SJSA1 (cell line): Measurements from ENCODE around the gene FBXO11. TPM values are rescaled to one million over a fixed set of nuclear protein-coding genes. Genes with fewer than 3 reads are reported as not detected.
A peak's percentile ranks its signal among the peaks of the same experiment; 100 is the strongest.

Source experiments
- DNase-seq, 2 experiments: peaks; one replicate each; pipeline ENCODE4 v3.0.0-alpha.2; 2015 to 2020; ENCODE audit warnings: low spot score in 2 of 2, low read depth in 1 of 2
- H3K27ac ChIP-seq: fragments of 250-450 bp; sonication (Bioruptor Pico); 2 replicates; pipeline ENCODE4 v1.5.1; 2020; ENCODE audit warnings: mild to moderate bottlenecking, moderate library complexity
- H3K27me3 ChIP-seq: fragments of 250-450 bp; sonication (Bioruptor Pico); replicated peaks from 2 replicates; pipeline ENCODE4 v1.5.1; 2020; ENCODE audit warnings: mild to moderate bottlenecking, moderate library complexity
- H3K36me3 ChIP-seq: fragments of 250-450 bp; sonication (Bioruptor Pico); 2 replicates; pipeline ENCODE4 v1.5.1; 2020; ENCODE audit warnings: mild to moderate bottlenecking
- H3K4me1 ChIP-seq: fragments of 250-450 bp; sonication (Bioruptor Pico); replicated peaks from 2 replicates; pipeline ENCODE4 v1.6.1; 2021; ENCODE audit warnings: mild to moderate bottlenecking
- H3K4me3 ChIP-seq: fragments of 250-450 bp; sonication (Bioruptor Pico); 2 replicates; pipeline ENCODE4 v1.5.1; 2020; ENCODE audit warnings: mild to moderate bottlenecking
- H3K9me3 ChIP-seq: fragments of 250-450 bp; sonication (Bioruptor Pico); replicated peaks from 2 replicates; pipeline ENCODE4 v1.5.1; 2020; ENCODE audit warnings: mild to moderate bottlenecking
- total RNA-seq: library from RNA; depleted of rRNA; stranded (reverse); fragments of >200 nt; shearing (Covaris generic); gene quantifications from 2 replicates; pipeline ENCODE4 v1.2.3, GENCODE V29; 2014

The FBXO11 gene
- total RNA-seq, 1 experiment from 2014 or later: 31.6 TPM

- no peak overlapping the region for H3K27ac ChIP-seq
- no peaks in the 10 kb centered on the region for H3K36me3 ChIP-seq
- 0 out of 2 replicates have a peak, but pooled peaks cover 5% of the 10 kb centered on the region for H3K4me1 ChIP-seq
- no peaks in the 10 kb centered on the region for H3K27me3 ChIP-seq
- no peak for DNase-seq
- no peaks in the 10 kb centered on the region for H3K9me3 ChIP-seq
- H3K4me3 ChIP-seq: no peak overlapping the region
Measured at GRCh38 chr2:47891369-47892337, 14.6 kb downstream of the FBXO11 start.

GRCh38 chr2:47890711-47891368 lies 15.5 kb downstream of the FBXO11 start:
- H3K27ac ChIP-seq: no peak overlapping the region
- H3K36me3 ChIP-seq: no peaks in the 10 kb centered on the region

GRCh38 chr2:47888581-47889280 lies 17.6 kb downstream of the FBXO11 start:
- H3K4me3 ChIP-seq: no peak overlapping the region
- no peak overlapping the region; the same call in 1 of the 2 replicates for H3K27ac ChIP-seq
- no peak for DNase-seq
- 0 out of 2 replicates have a peak, but pooled peaks cover 5% of the 10 kb centered on the region for H3K4me1 ChIP-seq
- H3K36me3 ChIP-seq: peaks cover 3% of the 10 kb centered on the region; the same call in 1 of the 2 replicates
- H3K27me3 ChIP-seq: no peaks in the 10 kb centered on the region
- no peaks in the 10 kb centered on the region for H3K9me3 ChIP-seq

More at GRCh38 chr2:47890711-47891368, 15.5 kb downstream of the FBXO11 start:
- no peak for DNase-seq
- Histone ChIP-seq H3K4me3 (no peak overlapping the region), H3K4me1 (0 out of 2 replicates have a peak, but pooled peaks cover 5% of the 10 kb centered on the region), H3K27me3 (no peaks in the 10 kb centered on the region), H3K9me3 (no peaks in the 10 kb centered on the region)

- Histone ChIP-seq H3K27me3 (no peaks in the 10 kb centered on the region), H3K9me3 (no peaks in the 10 kb centered on the region), H3K27ac (no peak overlapping the region), H3K4me1 (no peaks in the 10 kb centered on the region; the same call in 1 of the 2 replicates), H3K36me3 (no peaks in the 10 kb centered on the region), H3K4me3 (no peak overlapping the region)
- no peak for DNase-seq
Measured at GRCh38 chr2:47876912-47877311, 29.4 kb downstream of the FBXO11 start.

GRCh38 chr2:47872941-47873340 lies 33.4 kb downstream of the FBXO11 start:
- Histone ChIP-seq H3K4me3 (no peak overlapping the region), H3K4me1 (peaks cover 35% of the 10 kb centered on the region), H3K36me3 (peaks cover 11% of the 10 kb centered on the region), H3K9me3 (no peaks in the 10 kb centered on the region), H3K27me3 (no peaks in the 10 kb centered on the region), H3K27ac (no peak overlapping the region)
- no peak for DNase-seq

- H3K27ac ChIP-seq: peak overlapping the region; percentile 27
- no peaks in the 10 kb centered on the region for H3K9me3 ChIP-seq
- no peak overlapping the region for H3K4me3 ChIP-seq
- DNase-seq: no peak
- H3K36me3 ChIP-seq: peaks cover 11% of the 10 kb centered on the region
- no peaks in the 10 kb centered on the region for H3K27me3 ChIP-seq
- peaks cover 49% of the 10 kb centered on the region for H3K4me1 ChIP-seq
Measured at GRCh38 chr2:47870641-47871540, 35.4 kb downstream of the FBXO11 start.

GRCh38 chr2:47869859-47870595 lies 36.3 kb downstream of the FBXO11 start:
- H3K36me3 ChIP-seq: peaks cover 11% of the 10 kb centered on the region
- peaks cover 49% of the 10 kb centered on the region for H3K4me1 ChIP-seq
- no peaks in the 10 kb centered on the region for H3K9me3 ChIP-seq
- peak; percentile 68 to 77 for DNase-seq
- H3K27ac ChIP-seq: peak overlapping the region; percentile 27
- H3K27me3 ChIP-seq: no peaks in the 10 kb centered on the region
- no peak overlapping the region for H3K4me3 ChIP-seq

GRCh38 chr2:47868611-47869352 lies 37.5 kb downstream of the FBXO11 start:
- Histone ChIP-seq H3K9me3 (no peaks in the 10 kb centered on the region), H3K4me1 (peaks cover 49% of the 10 kb centered on the region), H3K36me3 (peaks cover 11% of the 10 kb centered on the region), H3K4me3 (no peak overlapping the region), H3K27ac (peak overlapping the region; percentile 27), H3K27me3 (no peaks in the 10 kb centered on the region)
- DNase-seq: no peak

- Histone ChIP-seq H3K27me3 (no peaks in the 10 kb centered on the region), H3K9me3 (no peaks in the 10 kb centered on the region), H3K36me3 (peaks cover 14% of the 10 kb centered on the region), H3K4me3 (no peak overlapping the region), H3K4me1 (peaks cover 49% of the 10 kb centered on the region), H3K27ac (peak overlapping the region; percentile 19)
- DNase-seq: peak; percentile 46 to 52
Measured at GRCh38 chr2:47867205-47867604, 39.1 kb downstream of the FBXO11 start.

- no peaks in the 10 kb centered on the region for H3K27me3 ChIP-seq
- no peak for DNase-seq
- no peak overlapping the region for H3K27ac ChIP-seq
- H3K4me1 ChIP-seq: peaks cover 28% of the 10 kb centered on the region
- peaks cover 12% of the 10 kb centered on the region for H3K36me3 ChIP-seq
- no peak overlapping the region for H3K4me3 ChIP-seq
- H3K9me3 ChIP-seq: no peaks in the 10 kb centered on the region
Measured at GRCh38 chr2:47864566-47864965, 41.7 kb downstream of the FBXO11 start.

- DNase-seq: no peak
- Histone ChIP-seq H3K4me1 (peaks cover 17% of the 10 kb centered on the region), H3K9me3 (no peaks in the 10 kb centered on the region), H3K27me3 (no peaks in the 10 kb centered on the region), H3K4me3 (no peak overlapping the region), H3K36me3 (peaks cover 8% of the 10 kb centered on the region; the same call in 1 of the 2 replicates), H3K27ac (no peak overlapping the region)
Measured at GRCh38 chr2:47862949-47863348, 43.3 kb downstream of the FBXO11 start.
